Stimulated activated naive CD4-positive, alpha-beta T cell (primary cell): Measurements from ENCODE around the gene CYP24A1.

Experiments
- DNase-seq, 6 experiments: peaks; one replicate each; lab custom pipeline; 2025; lab: John Stamatoyannopoulos, UW

The CYP24A1 gene

GRCh38 chr20:54112221-54112884 is 61.4 kb downstream of the CYP24A1 start:
- no peak for DNase-seq

- DNase-seq = no peak
These were observed 62.3 kb downstream of the CYP24A1 start for GRCh38 chr20:54111460-54111859.

GRCh38 chr20:54110457-54110856 is 63.3 kb downstream of the CYP24A1 start:
- DNase-seq = no peak

- no peak for DNase-seq
These were observed 63.7 kb downstream of the CYP24A1 start for GRCh38 chr20:54110041-54110440.

GRCh38 chr20:54108817-54109216 is 65.0 kb downstream of the CYP24A1 start:
- no peak for DNase-seq

GRCh38 chr20:54108326-54108642 is 65.5 kb downstream of the CYP24A1 start:
- no peak for DNase-seq

GRCh38 chr20:54107600-54108325 is 66.0 kb downstream of the CYP24A1 start:
- no peak for DNase-seq

GRCh38 chr20:54107181-54107580 is 66.6 kb downstream of the CYP24A1 start:
- DNase-seq = no peak

- DNase-seq = no peak
These were observed 67.6 kb downstream of the CYP24A1 start for GRCh38 chr20:54106162-54106561.

GRCh38 chr20:54105653-54106052 is 68.1 kb downstream of the CYP24A1 start:
- DNase-seq = no peak

- no peak for DNase-seq
These were observed 69.0 kb downstream of the CYP24A1 start for GRCh38 chr20:54104781-54105180.

- no peak for DNase-seq
These were observed 69.8 kb downstream of the CYP24A1 start for GRCh38 chr20:54103762-54104600.
